ENCODE measurements around the gene SLC12A7.

DNA sequence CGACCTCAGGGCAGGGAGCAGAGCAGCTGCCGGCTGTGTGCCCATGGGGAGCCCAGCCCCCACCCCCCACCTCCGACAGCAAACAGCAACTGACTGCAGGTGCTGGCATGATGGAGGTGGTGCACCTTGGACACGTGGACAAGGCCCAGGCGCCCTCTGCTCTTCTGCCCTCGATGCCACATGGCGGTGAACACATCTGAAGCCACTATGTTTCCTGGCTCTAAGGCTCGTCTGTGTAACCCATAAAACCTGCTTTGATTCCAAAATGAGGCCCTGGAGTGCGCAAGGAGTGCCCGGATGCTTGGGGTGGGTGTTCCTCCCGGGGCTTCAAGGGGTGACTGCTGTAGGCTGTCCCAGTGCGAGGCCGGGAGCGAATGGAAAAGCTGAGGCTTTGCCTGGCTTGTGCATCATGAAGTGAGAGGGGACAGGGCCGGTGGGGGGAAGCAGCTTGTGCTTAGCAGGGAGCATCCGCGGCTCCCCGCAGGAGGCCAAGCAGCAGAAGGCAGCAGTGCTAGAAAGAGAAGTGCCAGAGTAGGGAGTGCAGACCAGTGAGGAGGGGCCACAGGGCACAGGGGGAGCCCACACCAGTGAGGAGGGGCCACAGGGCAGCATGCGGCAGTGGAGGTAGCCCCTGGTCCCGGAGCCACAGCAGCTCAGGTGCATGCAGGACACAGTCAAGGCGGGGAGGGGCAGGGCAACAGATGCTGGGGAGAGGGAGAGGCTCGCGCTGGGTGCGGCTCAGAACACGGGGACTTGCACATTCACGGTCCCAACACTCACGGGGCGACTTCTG is 73.2 kb downstream of the SLC12A7 start:
- TF ChIP-seq, protein P1, sequence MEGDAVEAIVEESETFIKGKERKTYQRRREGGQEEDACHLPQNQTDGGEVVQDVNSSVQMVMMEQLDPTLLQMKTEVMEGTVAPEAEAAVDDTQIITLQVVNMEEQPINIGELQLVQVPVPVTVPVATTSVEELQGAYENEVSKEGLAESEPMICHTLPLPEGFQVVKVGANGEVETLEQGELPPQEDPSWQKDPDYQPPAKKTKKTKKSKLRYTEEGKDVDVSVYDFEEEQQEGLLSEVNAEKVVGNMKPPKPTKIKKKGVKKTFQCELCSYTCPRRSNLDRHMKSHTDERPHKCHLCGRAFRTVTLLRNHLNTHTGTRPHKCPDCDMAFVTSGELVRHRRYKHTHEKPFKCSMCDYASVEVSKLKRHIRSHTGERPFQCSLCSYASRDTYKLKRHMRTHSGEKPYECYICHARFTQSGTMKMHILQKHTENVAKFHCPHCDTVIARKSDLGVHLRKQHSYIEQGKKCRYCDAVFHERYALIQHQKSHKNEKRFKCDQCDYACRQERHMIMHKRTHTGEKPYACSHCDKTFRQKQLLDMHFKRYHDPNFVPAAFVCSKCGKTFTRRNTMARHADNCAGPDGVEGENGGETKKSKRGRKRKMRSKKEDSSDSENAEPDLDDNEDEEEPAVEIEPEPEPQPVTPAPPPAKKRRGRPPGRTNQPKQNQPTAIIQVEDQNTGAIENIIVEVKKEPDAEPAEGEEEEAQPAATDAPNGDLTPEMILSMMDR (IDR thresholded peaks at IDR 0.05), result no peak
- TF ChIP-seq POLR2A (IDR thresholded peaks at IDR 0.05), result no peak
